ENCODE data around the gene CYTH4.

GRCh38 chr22:37255558-37256006 lies 26.7 kb upstream of the CYTH4 start:
- TF ChIP-seq GLI4 (CRISPR knock-in tag; IDR thresholded peaks at IDR 0.05; ENCODE audit: borderline replicate concordance) (no peak), TOE1 (CRISPR knock-in tag; IDR thresholded peaks at IDR 0.05) (no peak), PAF1 (CRISPR knock-in tag; IDR thresholded peaks at IDR 0.05) (no peak), PHF20 (CRISPR knock-in tag; IDR thresholded peaks at IDR 0.05) (no peak), POLR2A (IDR thresholded peaks at IDR 0.05; ENCODE audit: insufficient read depth in 1 of 2, low read depth in 2 of 2, low read length in 2 of 2) (no peak), ZFP36 (IDR thresholded peaks at IDR 0.05; ENCODE audit: borderline replicate concordance, low read depth, low read length, partially characterized antibody) (no peak), EP300 (IDR thresholded peaks at IDR 0.05; ENCODE audit: low read depth in 2 of 2, low read length in 2 of 2) (no peak), EP300 (CRISPR knock-in tag; IDR thresholded peaks at IDR 0.05; ENCODE audit: borderline replicate concordance) (no peak), ZNF691 (CRISPR knock-in tag; IDR thresholded peaks at IDR 0.05; ENCODE audit: borderline replicate concordance, low read depth) (no peak), ZMAT3 (CRISPR knock-in tag; conservative IDR thresholded peaks at IDR 0.05) (no peak), NR3C1 (CRISPR knock-in tag; IDR thresholded peaks at IDR 0.05) (no peak)
